Lower lobe of right lung (tissue), 2 donors: ENCODE data around the gene LRRK1. TPM values are rescaled to one million over a fixed set of nuclear protein-coding genes. Genes with fewer than 3 reads are reported as not detected.

Experiments
- ATAC-seq, 2 donors: fragments of 200-7000 bp; cut with Tn5 transposase; one replicate each; pipeline ENCODE4 v1.9.1; 2020 to 2022; ENCODE audit warnings: mild to moderate bottlenecking in 2 of 2, moderate library complexity in 2 of 2
- DNase-seq: peaks from one replicate; pipeline ENCODE4 v3.0.0-alpha.2; 2020
- H3K27ac ChIP-seq: fragments of 200-600 bp; one replicate; pipeline ENCODE4 v1.8.0; 2022
- H3K27me3 ChIP-seq: fragments of 200-600 bp; one replicate; pipeline ENCODE4 v1.8.0; 2022; ENCODE audit warnings: low read depth
- H3K36me3 ChIP-seq: fragments of 200-600 bp; one replicate; pipeline ENCODE4 v1.8.0; 2022; ENCODE audit warnings: mild to moderate bottlenecking
- H3K4me1 ChIP-seq: fragments of 200-600 bp; one replicate; pipeline ENCODE4 v1.8.0; 2022
- H3K4me3 ChIP-seq: fragments of 200-600 bp; one replicate; pipeline ENCODE4 v1.8.0; 2022; ENCODE audit warnings: mild to moderate bottlenecking
- H3K9me3 ChIP-seq: fragments of 200-600 bp; one replicate; pipeline ENCODE4 v1.8.0; 2022
- intact Hi-C: fragments of 100-400 bp; cut with DNase I; formaldehyde crosslinking; loops from one replicate; pipeline ENCODE4 v1.11.0; 2022
- total RNA-seq: library from RNA; stranded (reverse); fragmentation: NEBNext Ultra II Directional; extraction: Animal tissue kit (Norgen Biotek cat#: 25700); gene quantifications from one replicate; pipeline ENCODE4 v1.2.1, GENCODE V29; 2021
- TF ChIP-seq, protein P1 (sequence below): fragments of 200-600 bp; IDR thresholded peaks from one replicate; pipeline ENCODE4 v1.8.0; 2022; ENCODE audit warnings: antibody characterized with exemption, mild to moderate bottlenecking
- donor health status: DM: no; HTN: yes; CAD: no; lungs with severe emphysema.

The LRRK1 gene
- total RNA-seq, 1 donor from 2014 or later = 24.3 TPM

DNA sequence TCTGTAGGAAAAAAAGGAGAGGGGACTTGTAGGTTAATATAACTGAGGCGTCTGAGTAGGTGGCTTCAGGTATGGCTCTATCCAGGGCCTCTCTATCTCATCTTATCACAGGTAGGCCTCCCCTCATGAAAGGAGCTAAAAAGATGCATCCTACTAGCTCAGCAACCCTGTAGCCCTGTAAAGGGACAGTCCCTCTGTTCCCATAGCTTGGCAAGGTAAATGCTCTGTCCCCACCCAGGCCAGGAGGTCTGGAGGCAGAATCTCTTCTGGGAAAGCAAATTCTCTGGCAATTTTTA, 197.5 kb downstream of the LRRK1 start:
- Histone ChIP-seq H3K27ac (no peak overlapping the region), H3K36me3 (no peaks in the 10 kb centered on the region), H3K9me3 (no peaks in the 10 kb centered on the region), H3K4me1 (peaks cover 21% of the 10 kb centered on the region), H3K4me3 (no peak overlapping the region), H3K27me3 (no peaks in the 10 kb centered on the region)
- ATAC-seq (no peak), DNase-seq (no peak)
- TF ChIP-seq, protein P1, sequence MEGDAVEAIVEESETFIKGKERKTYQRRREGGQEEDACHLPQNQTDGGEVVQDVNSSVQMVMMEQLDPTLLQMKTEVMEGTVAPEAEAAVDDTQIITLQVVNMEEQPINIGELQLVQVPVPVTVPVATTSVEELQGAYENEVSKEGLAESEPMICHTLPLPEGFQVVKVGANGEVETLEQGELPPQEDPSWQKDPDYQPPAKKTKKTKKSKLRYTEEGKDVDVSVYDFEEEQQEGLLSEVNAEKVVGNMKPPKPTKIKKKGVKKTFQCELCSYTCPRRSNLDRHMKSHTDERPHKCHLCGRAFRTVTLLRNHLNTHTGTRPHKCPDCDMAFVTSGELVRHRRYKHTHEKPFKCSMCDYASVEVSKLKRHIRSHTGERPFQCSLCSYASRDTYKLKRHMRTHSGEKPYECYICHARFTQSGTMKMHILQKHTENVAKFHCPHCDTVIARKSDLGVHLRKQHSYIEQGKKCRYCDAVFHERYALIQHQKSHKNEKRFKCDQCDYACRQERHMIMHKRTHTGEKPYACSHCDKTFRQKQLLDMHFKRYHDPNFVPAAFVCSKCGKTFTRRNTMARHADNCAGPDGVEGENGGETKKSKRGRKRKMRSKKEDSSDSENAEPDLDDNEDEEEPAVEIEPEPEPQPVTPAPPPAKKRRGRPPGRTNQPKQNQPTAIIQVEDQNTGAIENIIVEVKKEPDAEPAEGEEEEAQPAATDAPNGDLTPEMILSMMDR = no peak
- intact Hi-C loops = no loop called here

DNA sequence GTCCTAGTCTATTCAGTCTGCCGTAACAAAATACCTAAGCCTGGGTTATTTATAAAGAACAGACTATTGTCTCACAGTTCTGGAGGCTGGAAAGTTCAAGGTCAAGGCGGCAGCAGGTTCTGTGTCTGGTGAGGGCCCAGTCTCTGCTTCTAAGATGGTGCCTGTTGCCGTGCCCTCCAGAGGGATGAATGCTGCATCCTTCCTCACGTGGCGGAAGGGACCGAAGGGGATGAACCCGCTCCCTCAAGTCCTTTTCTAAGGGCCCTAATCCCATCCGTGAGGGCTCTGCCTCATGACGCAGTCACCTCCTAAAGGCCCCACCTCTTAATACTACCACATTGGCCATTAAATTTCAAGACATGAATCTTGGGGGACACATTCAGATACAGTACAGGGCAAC, 199.0 kb downstream of the LRRK1 start:
- H3K9me3 ChIP-seq = no peaks in the 10 kb centered on the region
- intact Hi-C loops = no loop called here
- no peaks in the 10 kb centered on the region for H3K36me3 ChIP-seq
- H3K4me1 ChIP-seq = peaks cover 36% of the 10 kb centered on the region
- H3K27ac ChIP-seq = no peak overlapping the region
- H3K4me3 ChIP-seq = no peak overlapping the region
- TF ChIP-seq, protein P1 = no peak
- DNase-seq = no peak
- no peak for ATAC-seq
- H3K27me3 ChIP-seq = no peaks in the 10 kb centered on the region

DNA sequence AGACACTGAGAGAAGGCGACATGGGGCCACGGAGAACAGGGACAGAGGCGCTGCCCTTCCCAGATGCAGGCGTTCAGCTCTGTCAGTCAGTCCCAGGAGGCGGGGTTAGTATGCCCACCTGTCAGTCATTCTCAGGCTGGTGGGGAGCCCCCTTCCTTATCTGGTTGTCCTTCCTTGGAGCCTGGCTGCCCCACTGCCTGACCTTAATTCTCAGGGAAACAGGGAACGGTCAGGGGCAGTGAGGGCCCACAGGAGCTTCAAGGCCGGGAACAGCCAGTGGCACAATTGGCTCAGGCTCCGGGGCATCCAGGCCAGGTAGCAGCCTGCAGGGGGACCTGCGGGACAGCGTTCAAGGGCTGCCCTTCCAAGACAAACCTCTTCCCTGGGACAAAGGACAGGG, 199.5 kb downstream of the LRRK1 start:
- DNase-seq = no peak
- H3K4me1 ChIP-seq = peaks cover 39% of the 10 kb centered on the region
- no peaks in the 10 kb centered on the region for H3K36me3 ChIP-seq
- ATAC-seq = no peak
- no peaks in the 10 kb centered on the region for H3K27me3 ChIP-seq
- intact Hi-C loops = no loop called here
- TF ChIP-seq, protein P1 = no peak
- H3K4me3 ChIP-seq = no peak overlapping the region
- H3K27ac ChIP-seq = no peak overlapping the region
- H3K9me3 ChIP-seq = no peaks in the 10 kb centered on the region

DNA sequence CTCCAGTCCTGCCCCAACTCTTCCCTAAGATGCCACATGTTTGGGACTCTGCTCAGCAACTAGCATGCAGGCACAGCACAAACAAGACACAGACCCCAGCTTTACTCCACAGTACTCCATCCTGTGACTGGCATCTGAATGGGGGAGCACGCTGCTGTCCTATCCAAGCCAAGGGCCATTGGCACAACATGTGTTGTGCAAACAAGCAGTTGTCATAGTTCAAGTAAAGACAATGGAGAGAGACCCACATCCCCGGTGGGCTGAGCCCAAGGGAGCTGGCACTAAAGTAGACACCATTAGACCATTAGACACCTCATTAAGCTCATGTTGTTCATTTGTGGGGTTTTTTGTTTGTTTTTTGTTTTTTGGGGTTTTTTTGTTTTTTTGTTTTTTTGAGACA, 200.0 kb downstream of the LRRK1 start:
- no peak for DNase-seq
- ATAC-seq = no peak

More for the DNA sequence above, 200.0 kb downstream of the LRRK1 start:
- Histone ChIP-seq H3K27ac (no peak overlapping the region), H3K4me3 (no peak overlapping the region), H3K4me1 (peaks cover 42% of the 10 kb centered on the region), H3K9me3 (no peaks in the 10 kb centered on the region), H3K36me3 (no peaks in the 10 kb centered on the region), H3K27me3 (no peaks in the 10 kb centered on the region)
- TF ChIP-seq, protein P1 = no peak
- intact Hi-C loops = no loop called here

Other genes starting within 250 kb of the LRRK1 start
- gene ALDH1A3, start 39.5 kb upstream of the LRRK1 start, total RNA-seq = 9.7 TPM